Karpas-422 (cell line): Measurements from ENCODE around the gene NT5C2. TPM values are rescaled to one million over a fixed set of nuclear protein-coding genes. Genes with fewer than 3 reads are reported as not detected.

ENCODE experiments used
- DNase-seq: peaks from one replicate; pipeline ENCODE4 v3.0.0-alpha.2; 2015
- H2AFZ ChIP-seq: fragments of 200-600 bp; sonication (generic); 2 replicates; pipeline ENCODE4 v1.6.1; 2014; ENCODE audit warnings: antibody characterized with exemption, low read length, mixed read lengths
- H3K27ac ChIP-seq: fragments of 200-600 bp; sonication (generic); 2 replicates; pipeline ENCODE4 v1.5.1; 2014; ENCODE audit warnings: mild to moderate bottlenecking, low read length, moderate library complexity
- H3K27me3 ChIP-seq: fragments of 200-600 bp; sonication (generic); 2 replicates; pipeline ENCODE4 v1.6.1; 2014; ENCODE audit warnings: low read length, mixed read lengths
- H3K36me3 ChIP-seq: fragments of 200-600 bp; sonication (generic); 2 replicates; pipeline ENCODE4 v1.6.1; 2014; ENCODE audit warnings: low read length, mixed read lengths; ENCODE audit not compliant: insufficient read depth
- H3K4me1 ChIP-seq: fragments of 200-600 bp; sonication (generic); 2 replicates; pipeline ENCODE4 v1.6.1; 2014; ENCODE audit warnings: mild to moderate bottlenecking, low read length, mixed read lengths
- H3K4me2 ChIP-seq: fragments of 200-600 bp; sonication (generic); 2 replicates; pipeline ENCODE4 v1.6.1; 2014; ENCODE audit warnings: low read length, low read depth, mild to moderate bottlenecking; ENCODE audit not compliant: poor library complexity, severe bottlenecking
- H3K4me3 ChIP-seq: fragments of 200-600 bp; sonication (generic); 2 replicates; pipeline ENCODE4 v1.5.1; 2014; ENCODE audit warnings: mild to moderate bottlenecking, antibody characterized with exemption, low read length, mixed read lengths
- H3K79me2 ChIP-seq: fragments of 200-600 bp; sonication (generic); 2 replicates; pipeline ENCODE4 v1.6.1; 2014; ENCODE audit warnings: mild to moderate bottlenecking, low read length, mixed read lengths
- H3K9ac ChIP-seq: fragments of 200-600 bp; sonication (generic); 2 replicates; pipeline ENCODE4 v1.6.0; 2014; ENCODE audit warnings: low read length
- H3K9me2 ChIP-seq: fragments of 200-600 bp; sonication (generic), shearing (Covaris generic); replicated peaks from 2 replicates; pipeline ENCODE4 v1.6.0; 2014; ENCODE audit warnings: mild to moderate bottlenecking, low read length, moderate library complexity; ENCODE audit not compliant: insufficient read depth
- H3K9me3 ChIP-seq: fragments of 300-700, 200-600 bp; sonication (generic); 2 replicates; pipeline ENCODE4 v1.6.1; 2014; ENCODE audit warnings: low read length, mixed read lengths
- H4K20me1 ChIP-seq: fragments of 200-600 bp; sonication (generic); 2 replicates; pipeline ENCODE4 v1.6.1; 2014; ENCODE audit warnings: mild to moderate bottlenecking, antibody characterized with exemption, low read length, low read depth; ENCODE audit not compliant: insufficient read depth
- total RNA-seq: library from RNA; depleted of rRNA; stranded (reverse); fragments of >200 nt; shearing (Covaris generic); gene quantifications from 2 replicates; pipeline ENCODE4 v1.2.3, GENCODE V29; 2014; ENCODE audit warnings: low replicate concordance

NT5C2 gene
- total RNA-seq, 1 experiment from 2014 or later = 88.3 TPM

- H4K20me1 ChIP-seq = no peaks in the 10 kb centered on the region
- peak; percentile 54 for DNase-seq
- no peak overlapping the region for H2AFZ ChIP-seq
- H3K36me3 ChIP-seq = no peaks in the 10 kb centered on the region
- H3K79me2 ChIP-seq = no peaks in the 10 kb centered on the region
- no peak overlapping the region for H3K27ac ChIP-seq
- H3K9me2 ChIP-seq = no peaks in the 10 kb centered on the region
- H3K4me1 ChIP-seq = no peaks in the 10 kb centered on the region
- no peak overlapping the region for H3K9ac ChIP-seq
- H3K27me3 ChIP-seq = no peaks in the 10 kb centered on the region
- H3K4me3 ChIP-seq = no peak overlapping the region
- H3K9me3 ChIP-seq = no peaks in the 10 kb centered on the region
- no peak overlapping the region for H3K4me2 ChIP-seq
These were observed 130.1 kb downstream of the NT5C2 start for GRCh38 chr10:103062854-103063590.

GRCh38 chr10:103060575-103060974 is 132.5 kb downstream of the NT5C2 start:
- Histone ChIP-seq H3K4me3 (no peak overlapping the region), H2AFZ (no peak overlapping the region)

GRCh38 chr10:103058034-103058433 is 135.0 kb downstream of the NT5C2 start:
- H3K4me2 ChIP-seq = no peak overlapping the region
- DNase-seq = no peak
- H3K9me2 ChIP-seq = no peaks in the 10 kb centered on the region
- H3K27ac ChIP-seq = no peak overlapping the region
- H3K9ac ChIP-seq = no peak overlapping the region
- no peaks in the 10 kb centered on the region for H3K27me3 ChIP-seq
- no peaks in the 10 kb centered on the region for H3K4me1 ChIP-seq
- H3K79me2 ChIP-seq = no peaks in the 10 kb centered on the region
- no peaks in the 10 kb centered on the region for H3K36me3 ChIP-seq
- no peak overlapping the region for H3K4me3 ChIP-seq
- no peaks in the 10 kb centered on the region for H3K9me3 ChIP-seq
- H2AFZ ChIP-seq = no peak overlapping the region
- H4K20me1 ChIP-seq = no peaks in the 10 kb centered on the region

More at GRCh38 chr10:103060575-103060974, 132.5 kb downstream of the NT5C2 start:
- Histone ChIP-seq H3K9ac (no peak overlapping the region), H3K4me2 (no peak overlapping the region), H3K27ac (no peak overlapping the region), H3K36me3 (no peaks in the 10 kb centered on the region), H4K20me1 (no peaks in the 10 kb centered on the region), H3K4me1 (no peaks in the 10 kb centered on the region), H3K9me2 (no peaks in the 10 kb centered on the region), H3K9me3 (no peaks in the 10 kb centered on the region), H3K27me3 (no peaks in the 10 kb centered on the region), H3K79me2 (no peaks in the 10 kb centered on the region)
- no peak for DNase-seq

- no peaks in the 10 kb centered on the region for H3K9me2 ChIP-seq
- H3K79me2 ChIP-seq = no peaks in the 10 kb centered on the region
- DNase-seq = no peak
- H3K36me3 ChIP-seq = no peaks in the 10 kb centered on the region
- H3K4me1 ChIP-seq = no peaks in the 10 kb centered on the region
- H3K27ac ChIP-seq = no peak overlapping the region
- no peaks in the 10 kb centered on the region for H4K20me1 ChIP-seq
- no peaks in the 10 kb centered on the region for H3K27me3 ChIP-seq
- H3K4me3 ChIP-seq = no peak overlapping the region
- H3K9me3 ChIP-seq = no peaks in the 10 kb centered on the region
- H3K9ac ChIP-seq = no peak overlapping the region
- no peak overlapping the region for H2AFZ ChIP-seq
- no peak overlapping the region for H3K4me2 ChIP-seq
These were observed 138.0 kb downstream of the NT5C2 start for GRCh38 chr10:103055105-103055504.

GRCh38 chr10:103054621-103055020 is 138.5 kb downstream of the NT5C2 start:
- Histone ChIP-seq H3K4me3 (no peak overlapping the region), H2AFZ (no peak overlapping the region), H4K20me1 (no peaks in the 10 kb centered on the region), H3K4me1 (no peaks in the 10 kb centered on the region), H3K36me3 (no peaks in the 10 kb centered on the region), H3K9me2 (no peaks in the 10 kb centered on the region), H3K79me2 (no peaks in the 10 kb centered on the region), H3K9me3 (no peaks in the 10 kb centered on the region), H3K9ac (no peak overlapping the region), H3K4me2 (no peak overlapping the region), H3K27me3 (no peaks in the 10 kb centered on the region), H3K27ac (no peak overlapping the region)
- no peak for DNase-seq

GRCh38 chr10:103053659-103054581 is 139.2 kb downstream of the NT5C2 start:
- H3K4me3 ChIP-seq = no peak overlapping the region
- no peaks in the 10 kb centered on the region for H3K9me2 ChIP-seq
- no peaks in the 10 kb centered on the region for H3K27me3 ChIP-seq
- no peaks in the 10 kb centered on the region for H3K4me1 ChIP-seq
- no peak overlapping the region for H2AFZ ChIP-seq
- no peaks in the 10 kb centered on the region for H3K36me3 ChIP-seq
- H3K9ac ChIP-seq = no peak overlapping the region
- H4K20me1 ChIP-seq = no peaks in the 10 kb centered on the region
- no peak overlapping the region for H3K27ac ChIP-seq
- H3K4me2 ChIP-seq = no peak overlapping the region
- H3K9me3 ChIP-seq = no peaks in the 10 kb centered on the region
- DNase-seq = no peak
- H3K79me2 ChIP-seq = no peaks in the 10 kb centered on the region

- Histone ChIP-seq H3K9me2 (no peaks in the 10 kb centered on the region), H2AFZ (no peak overlapping the region), H3K4me1 (no peaks in the 10 kb centered on the region), H3K79me2 (no peaks in the 10 kb centered on the region), H3K4me3 (no peak overlapping the region), H3K36me3 (no peaks in the 10 kb centered on the region), H3K9me3 (no peaks in the 10 kb centered on the region), H3K4me2 (no peak overlapping the region), H3K9ac (no peak overlapping the region), H4K20me1 (no peaks in the 10 kb centered on the region), H3K27me3 (no peaks in the 10 kb centered on the region), H3K27ac (no peak overlapping the region)
- DNase-seq = no peak
These were observed 143.8 kb downstream of the NT5C2 start for GRCh38 chr10:103049237-103049636.

- no peak overlapping the region for H3K4me3 ChIP-seq
- H3K4me2 ChIP-seq = no peak overlapping the region
- H3K27me3 ChIP-seq = no peaks in the 10 kb centered on the region; the same call in 1 of the 2 replicates
- no peaks in the 10 kb centered on the region for H3K9me3 ChIP-seq
- no peak overlapping the region for H3K27ac ChIP-seq
- no peaks in the 10 kb centered on the region for H3K79me2 ChIP-seq
- peaks cover 2% of the 10 kb centered on the region; the same call in 1 of the 2 replicates for H3K4me1 ChIP-seq
- H3K9me2 ChIP-seq = no peaks in the 10 kb centered on the region
- no peaks in the 10 kb centered on the region for H3K36me3 ChIP-seq
- DNase-seq = no peak
- H4K20me1 ChIP-seq = 0 out of 2 replicates have a peak, but pooled peaks cover 3% of the 10 kb centered on the region
- H3K9ac ChIP-seq = no peak overlapping the region
- H2AFZ ChIP-seq = no peak overlapping the region
These were observed 145.7 kb downstream of the NT5C2 start for GRCh38 chr10:103047381-103047780.
